GM21390 (cell line): ENCODE measurements around the gene CYB5B.

ENCODE experiments used
- ATAC-seq: cut with Tn5 transposase; IDR thresholded peaks from one replicate; pipeline ENCODE4 v1.9.1; 2021; ENCODE audit not compliant: unreplicated experiment

CYB5B gene

DNA sequence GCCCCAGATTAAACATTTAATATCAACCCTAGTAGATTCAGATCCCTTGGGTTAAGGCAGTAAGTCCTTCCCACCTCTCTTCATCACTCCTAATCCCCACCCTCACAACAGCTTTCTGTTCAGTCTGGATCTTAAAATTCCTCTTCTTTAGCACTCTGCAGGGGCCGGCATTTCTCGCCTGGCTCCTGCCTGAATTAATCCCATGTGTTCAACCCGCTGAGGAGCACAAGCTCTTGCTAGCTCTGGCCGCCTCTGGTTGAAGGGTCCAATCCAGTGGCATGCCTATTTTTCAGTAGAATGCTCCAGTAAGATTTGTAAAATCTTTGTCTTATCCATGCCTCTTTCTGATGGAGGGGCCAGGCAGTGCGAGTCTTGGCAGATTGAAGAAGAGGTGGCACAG, 59.2 kb downstream of the CYB5B start:
- ATAC-seq = no peak

DNA sequence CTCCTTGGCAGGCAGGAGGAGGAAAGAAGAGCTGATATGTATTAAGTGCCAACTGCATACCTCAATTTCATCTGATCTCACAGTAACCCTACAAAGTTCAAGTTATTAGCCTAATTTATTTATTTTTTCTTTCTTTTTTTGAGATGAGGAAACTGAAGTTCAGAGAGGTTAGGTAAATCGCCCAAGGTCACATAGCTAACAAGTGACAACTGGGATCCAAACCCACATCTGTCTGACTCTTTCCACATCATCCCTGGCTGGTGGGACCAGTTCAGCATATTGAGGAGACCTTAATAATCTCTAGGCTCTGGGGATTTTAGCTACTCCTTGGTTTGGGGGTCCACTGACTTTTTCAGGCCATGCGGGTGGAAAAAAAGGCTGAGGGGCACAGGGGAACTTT, 60.9 kb downstream of the CYB5B start:
- no peak for ATAC-seq

DNA sequence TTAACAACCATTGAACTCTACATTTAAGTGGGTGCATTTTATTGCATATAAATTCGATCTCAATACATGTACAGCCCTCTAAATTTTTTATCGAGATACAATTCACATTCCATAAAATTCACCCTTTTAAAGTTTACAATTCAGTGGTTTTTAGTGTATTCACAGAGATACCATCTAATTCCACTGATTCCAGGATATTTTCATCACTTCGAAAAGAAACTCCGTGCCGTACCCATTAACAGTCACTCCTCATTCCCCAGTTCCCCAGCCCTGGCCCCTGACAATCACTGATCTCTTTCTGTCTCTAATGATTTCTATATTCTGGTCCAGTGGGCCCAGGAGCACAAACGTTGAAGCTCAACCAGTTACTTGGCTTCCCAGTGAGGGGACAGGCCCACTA, 61.4 kb downstream of the CYB5B start:
- no peak for ATAC-seq

DNA sequence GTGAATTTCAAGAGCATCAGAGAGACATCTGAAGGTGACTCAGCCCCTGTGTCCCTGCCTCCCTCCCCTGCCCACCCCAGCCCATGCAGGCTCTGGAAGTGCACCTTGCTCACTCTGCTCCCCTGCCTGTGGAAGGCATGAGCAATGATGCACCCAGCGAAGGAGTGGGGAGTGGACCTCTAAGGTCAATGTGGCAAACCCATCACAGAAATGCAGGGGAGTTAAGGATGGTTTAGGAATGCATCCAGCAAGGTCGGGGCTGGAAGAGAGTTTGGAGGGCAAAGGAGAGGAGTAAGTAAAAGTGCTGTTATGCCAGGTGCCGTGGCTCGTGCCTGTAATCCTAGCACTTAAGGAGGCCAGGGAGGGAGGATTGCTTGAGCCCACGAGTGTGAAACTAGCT, 61.9 kb downstream of the CYB5B start:
- ATAC-seq = no peak

DNA sequence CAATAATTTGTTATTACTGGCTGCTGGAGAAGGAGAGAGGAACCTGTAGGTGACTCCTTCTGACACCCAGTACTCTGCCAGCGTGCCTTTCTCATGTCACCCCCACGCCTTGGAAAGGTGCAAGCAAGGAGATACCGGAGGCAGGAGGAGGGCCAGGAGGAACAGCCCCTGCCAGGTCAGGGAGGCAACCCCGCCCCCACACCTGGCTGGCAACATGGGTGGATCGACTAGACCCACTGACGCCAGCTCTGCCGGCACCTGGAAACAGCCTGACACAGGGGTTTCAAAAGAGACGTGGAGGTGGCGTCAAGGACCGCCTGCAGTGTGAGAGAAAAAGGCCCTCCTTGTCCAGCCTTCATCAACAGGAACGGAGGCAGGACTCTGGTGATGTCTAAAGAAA, 62.3 kb downstream of the CYB5B start:
- ATAC-seq = no peak

DNA sequence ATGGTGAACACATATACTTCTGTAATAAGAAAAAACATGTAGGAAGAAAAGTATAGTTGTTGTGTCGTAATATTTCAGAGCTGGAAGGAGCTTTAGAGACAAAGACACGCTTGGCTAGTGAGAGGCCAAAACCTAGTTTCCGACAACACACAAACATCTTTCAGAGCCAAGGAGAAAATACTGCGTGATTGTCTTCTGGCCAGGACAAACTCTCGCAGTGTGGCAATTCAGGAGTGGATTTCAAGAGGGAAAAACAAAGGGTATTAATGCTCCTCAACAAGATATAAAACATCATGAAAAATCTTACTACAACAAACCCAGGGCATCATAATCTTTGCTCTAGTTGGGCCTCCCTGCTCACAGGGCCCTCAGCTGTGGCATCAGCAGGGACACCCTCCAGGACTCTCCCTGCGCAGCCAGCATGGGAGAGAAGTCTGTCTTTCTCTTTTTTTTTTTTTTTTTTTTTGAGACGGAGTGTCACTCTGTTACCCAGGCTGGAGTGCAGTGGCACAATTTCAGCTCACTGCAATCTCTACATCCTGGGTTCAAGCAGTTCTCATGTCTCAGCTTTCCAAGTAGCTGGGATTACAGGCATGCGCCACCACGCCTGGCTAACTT, 66.4 kb downstream of the CYB5B start:
- no peak for ATAC-seq

DNA sequence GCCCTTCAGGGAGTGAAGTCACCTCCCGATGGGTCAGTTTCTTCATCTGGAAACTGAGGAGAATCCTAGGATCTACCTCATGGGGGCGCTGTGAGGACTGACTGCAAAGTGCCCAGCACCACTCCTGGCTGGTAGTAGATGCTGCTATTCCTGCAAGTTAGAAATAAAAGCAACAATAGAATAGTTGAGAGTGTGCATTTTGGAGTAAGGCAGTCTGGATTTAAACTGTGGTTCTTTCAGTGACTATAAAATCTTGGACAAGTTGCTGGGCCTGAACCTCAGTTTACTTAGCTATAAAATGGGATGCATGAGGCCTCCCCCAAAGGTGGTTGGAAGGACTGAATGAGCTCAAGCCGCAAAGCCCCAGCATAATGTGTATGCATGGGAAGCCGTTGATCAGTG, 70.6 kb downstream of the CYB5B start:
- no peak for ATAC-seq

DNA sequence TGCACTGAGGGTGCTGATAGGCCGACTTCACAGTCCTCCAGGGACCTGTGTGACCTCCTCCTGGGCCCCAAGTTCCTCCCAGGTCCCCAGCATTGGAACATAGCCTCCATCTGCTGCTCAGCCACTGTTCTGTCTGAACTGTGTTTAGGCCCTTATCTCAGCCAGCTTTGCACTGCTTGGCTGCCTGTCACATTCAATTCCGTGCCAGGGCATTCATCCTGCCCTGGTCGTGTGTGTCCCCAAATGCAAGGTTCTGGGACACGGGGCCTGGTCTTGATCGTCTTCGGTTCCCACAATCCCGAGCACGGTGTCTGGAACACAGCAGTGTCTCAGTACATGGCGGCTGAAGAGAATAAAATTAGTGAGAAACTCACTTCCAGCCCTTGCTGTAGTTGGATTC, 71.4 kb downstream of the CYB5B start:
- no peak for ATAC-seq

DNA sequence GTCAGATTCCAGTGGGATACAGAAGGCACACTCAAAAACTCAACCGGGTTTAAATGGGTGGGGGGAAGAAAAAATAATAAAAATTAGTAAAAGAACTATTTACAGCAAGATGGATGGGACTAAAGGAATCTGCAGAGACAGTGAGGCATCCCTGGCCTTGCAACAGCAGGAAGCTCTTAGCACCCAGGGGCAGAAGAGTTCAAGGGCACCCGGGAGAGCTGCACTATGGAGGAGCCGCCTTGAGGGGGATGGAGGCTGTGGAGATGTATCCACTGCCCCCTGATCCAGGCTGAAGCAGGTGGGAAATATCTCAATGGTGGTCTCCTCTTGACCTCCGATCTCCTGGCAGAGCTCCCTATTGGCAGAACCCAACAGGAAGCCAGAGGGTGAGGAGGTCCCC, 72.0 kb downstream of the CYB5B start:
- no peak for ATAC-seq

DNA sequence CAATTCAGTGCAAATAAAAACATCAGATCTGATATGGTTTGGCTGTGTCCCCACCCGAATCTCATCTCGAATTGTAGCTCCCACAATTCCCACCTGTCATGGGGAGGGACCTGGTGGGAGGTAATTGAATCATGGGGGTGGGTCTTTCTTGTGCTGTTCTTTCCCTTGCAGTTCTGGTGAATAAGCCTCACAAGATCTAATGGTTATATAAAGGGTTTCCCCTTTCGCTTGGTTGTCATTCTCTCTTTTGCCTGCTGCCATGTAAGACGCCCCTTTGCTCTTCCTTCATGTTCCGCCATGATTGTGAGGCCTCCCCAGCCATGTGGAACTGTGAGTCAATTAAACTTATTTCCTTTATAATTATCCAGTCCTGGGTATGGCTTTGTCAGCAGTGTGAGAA, 72.5 kb downstream of the CYB5B start:
- no peak for ATAC-seq

DNA sequence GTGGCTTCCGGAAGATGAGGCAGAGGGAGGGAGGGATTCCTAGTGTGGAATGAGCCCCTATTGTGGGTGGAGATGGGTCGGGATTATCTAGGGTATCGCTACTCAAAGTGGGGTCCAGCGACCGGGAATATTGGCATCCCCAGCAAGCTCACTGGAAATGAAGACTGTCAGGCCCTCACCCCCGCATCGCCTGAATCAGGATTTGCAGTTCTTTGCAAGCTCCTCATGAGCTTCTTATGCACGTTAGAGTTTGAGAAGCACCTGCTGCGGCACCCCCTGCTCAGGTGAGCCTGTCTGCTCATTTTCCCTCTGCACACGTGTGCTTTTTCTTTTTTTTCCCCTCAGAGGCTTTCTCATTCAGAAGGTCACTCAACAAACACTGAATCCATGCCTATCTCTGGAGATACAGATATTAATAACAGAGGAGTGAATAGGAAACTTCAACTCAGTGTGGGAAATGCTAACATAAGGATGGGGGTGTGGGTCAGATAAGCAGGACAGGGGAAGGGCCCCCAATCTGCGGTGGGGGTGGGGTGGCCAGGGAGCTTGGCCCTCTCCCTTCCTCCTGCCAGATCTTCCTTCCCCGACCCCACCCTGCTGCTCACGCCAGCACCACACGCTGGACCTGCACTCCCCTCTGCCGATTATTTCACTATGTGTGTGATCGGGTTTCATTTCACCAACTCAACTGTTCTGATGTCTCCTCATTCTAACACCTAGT, 73.6 kb downstream of the CYB5B start:
- no peak for ATAC-seq

DNA sequence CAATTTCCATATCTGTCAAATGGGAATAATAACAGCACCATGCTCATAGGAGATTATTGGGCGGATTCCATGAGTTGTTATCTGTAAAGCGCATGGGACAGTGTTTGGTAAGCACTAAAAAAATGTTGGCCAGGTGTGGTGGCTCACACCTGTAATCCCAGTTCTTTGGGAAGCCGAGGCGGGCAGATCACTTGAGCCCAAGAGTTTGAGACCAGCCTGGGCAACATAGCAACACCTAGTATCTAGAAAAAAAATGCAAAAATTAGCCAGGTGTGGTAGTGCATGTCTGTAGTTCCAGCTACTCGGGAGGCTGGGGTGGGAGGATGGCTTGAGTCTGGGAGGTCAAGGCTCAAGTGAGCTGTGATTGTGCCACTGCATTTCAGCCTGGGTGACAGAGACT, 74.5 kb downstream of the CYB5B start:
- ATAC-seq = no peak

DNA sequence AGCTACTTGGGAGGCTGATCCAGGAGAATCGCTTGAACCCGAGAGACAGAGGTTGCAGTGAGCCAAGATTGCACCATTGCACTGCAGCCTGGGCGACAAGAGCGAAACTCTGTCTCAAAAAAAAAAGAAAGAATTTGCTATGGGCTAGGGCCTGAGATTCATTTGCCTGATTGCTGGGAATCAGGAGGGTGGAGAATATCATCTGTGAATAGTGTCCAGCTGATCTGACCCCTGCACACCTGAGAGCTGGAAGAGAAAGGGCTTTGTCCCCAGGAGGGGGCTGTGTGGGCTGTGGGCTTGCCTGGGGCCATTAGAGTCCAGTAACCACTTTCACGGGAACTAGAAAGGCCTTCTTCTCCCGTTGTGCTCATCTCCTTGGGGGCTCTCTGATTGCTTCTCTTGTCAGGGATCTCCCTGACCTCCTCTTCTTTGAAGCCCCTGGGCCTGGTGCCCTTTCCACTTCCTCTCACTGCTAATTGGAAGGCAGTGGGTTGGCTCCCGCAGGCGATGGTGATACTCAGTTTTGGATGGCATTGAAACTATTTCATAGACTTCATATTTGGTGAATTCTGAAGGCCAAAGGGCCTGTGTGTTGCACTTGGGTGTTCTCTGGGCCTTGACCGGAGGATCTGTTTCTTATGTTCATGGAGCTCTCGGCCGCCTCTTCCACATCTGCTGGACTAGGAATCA, 75.3 kb downstream of the CYB5B start:
- ATAC-seq = no peak

DNA sequence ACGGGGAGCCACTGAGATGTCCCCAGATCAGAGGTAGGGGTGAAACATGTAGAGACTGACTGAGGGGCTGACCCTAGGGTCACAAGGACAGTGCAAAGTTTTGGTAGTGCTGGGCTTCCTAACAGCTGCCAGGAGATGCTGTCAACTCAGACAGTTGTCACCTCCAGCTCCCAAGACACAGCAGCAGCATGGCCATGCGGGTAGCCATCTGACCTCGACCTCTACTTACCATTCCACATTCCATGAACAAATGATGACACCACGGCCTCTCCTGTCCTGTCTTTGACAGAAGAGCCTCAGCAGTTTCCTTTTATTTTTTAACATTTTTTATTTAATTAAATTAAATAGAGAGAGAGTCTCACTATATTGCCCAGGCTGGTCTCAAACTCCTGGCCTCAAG, 76.1 kb downstream of the CYB5B start:
- no peak for ATAC-seq

DNA sequence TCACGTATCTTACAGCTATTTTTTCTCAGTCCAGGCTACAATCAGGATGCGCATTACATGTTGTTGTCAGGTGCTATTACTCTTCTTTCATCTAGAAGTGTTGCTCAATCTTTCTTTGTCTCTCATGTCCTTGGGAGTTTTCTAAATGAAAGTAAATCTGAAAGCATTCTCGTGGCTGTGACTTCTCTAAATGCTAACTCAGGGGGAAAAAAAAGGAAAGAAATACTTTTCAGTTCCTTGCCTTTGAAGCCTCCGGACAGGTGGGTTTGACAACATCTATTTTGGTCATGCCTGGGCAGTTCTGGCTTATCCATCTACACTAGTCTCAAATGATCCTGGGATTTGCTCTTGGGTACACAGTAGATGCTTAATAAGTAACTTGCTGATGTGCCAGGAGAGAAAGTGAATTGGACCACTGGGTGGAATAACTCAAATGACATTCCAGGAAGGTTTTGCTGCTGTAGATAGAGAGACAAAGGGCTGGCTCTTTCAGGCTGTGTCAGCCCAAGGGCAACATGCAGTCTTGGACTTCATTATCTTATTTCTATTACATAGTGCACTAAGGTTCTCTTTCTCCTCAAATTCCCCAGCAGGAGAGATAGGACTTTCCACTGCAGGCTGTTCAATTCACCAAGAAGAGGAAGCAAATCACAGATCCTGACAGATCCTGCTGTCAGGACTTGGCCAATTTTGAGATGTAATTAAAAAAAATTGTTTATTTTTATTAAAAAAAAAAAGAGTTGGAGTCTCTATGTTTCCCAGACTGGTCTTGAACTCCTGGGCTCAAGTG, 77.7 kb downstream of the CYB5B start:
- no peak for ATAC-seq

DNA sequence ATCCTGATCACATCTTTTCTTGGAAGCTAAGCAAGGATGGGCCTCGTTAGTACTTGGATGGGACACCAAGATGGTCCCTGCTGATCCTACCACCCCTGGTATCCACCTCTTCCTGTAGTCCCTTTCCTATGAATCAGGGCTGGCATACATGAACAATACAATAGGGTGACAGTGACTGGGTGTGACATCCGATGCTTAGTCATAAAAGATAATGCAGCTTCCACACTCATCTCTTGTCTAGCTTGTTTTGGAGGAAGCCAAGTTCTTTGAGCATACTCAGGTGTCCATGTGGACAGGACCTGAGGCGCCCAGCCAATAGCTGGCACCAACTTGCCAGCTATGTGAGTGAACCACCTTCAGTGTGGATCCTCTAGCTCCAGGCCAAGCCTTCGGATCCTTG, 78.8 kb downstream of the CYB5B start:
- ATAC-seq = no peak

DNA sequence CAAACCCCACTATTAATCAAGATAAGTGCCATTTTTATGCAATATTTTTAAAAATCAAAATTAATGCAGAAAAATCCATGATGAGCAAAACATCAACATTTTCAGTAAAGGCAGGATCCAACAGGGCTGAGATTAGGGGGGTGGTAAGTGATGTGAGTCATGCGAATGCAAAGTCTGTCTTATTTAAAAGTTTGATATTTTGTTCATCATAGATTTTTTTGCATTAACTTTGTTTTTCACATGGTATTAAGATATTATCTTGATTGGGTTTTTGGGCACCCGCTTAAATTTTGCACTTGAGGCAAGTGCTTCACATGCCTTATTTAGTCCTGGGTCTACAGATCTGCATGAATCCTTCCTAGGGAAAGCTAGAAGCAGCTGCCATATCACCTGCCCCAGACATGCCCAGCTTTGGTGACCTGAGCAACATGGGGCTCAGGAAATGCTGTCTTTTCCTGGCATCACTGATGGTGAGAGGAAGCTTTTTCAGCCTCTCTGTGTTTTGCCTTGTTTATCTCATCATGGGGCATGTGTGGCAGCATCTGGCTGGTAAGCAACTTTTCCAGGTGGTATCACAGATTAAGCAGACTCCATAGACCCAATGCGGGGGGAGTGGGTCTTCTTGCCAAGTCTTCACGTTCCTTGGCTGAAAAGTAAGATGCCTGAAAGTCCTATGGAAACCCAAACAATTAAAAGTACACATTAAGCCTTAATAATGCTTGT, 83.8 kb downstream of the CYB5B start:
- ATAC-seq = no peak

DNA sequence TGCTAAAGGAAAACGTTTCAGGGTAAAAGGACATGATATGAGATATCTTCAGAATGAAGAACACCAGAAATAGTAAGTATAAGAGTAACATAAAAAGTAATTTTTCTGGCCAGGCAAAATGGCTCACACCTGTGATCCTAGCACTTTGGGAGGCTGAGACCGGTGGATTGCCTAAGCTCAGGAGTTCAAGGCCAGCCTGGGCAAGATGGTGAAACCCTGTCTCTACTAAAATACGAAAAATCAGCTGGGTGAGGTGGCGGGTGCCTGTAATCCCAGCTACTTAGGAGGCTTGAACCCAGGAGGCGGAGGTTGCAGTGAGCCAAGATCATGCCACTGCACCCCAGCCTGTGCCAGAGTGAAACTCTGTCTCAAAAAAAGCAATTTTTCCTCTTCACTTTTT, 84.7 kb downstream of the CYB5B start:
- ATAC-seq = no peak

DNA sequence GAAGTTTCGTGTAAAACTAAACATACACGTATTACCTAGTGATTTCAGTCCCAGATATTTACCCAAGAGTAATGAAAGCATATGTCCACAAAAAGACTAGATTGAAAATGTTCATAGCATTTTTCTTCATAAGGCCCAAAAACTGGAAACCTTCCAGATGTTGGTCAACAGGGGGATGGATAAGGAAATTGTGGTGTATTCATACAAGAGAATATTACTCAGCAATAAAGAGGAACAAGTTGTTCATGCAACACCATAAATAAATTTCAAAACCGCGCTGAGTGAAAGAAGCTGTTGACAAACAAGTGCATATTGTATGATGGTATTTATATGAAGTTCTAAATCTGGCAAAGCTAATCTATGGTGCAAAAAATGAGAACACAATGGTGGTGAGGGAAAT, 87.2 kb downstream of the CYB5B start:
- no peak for ATAC-seq

DNA sequence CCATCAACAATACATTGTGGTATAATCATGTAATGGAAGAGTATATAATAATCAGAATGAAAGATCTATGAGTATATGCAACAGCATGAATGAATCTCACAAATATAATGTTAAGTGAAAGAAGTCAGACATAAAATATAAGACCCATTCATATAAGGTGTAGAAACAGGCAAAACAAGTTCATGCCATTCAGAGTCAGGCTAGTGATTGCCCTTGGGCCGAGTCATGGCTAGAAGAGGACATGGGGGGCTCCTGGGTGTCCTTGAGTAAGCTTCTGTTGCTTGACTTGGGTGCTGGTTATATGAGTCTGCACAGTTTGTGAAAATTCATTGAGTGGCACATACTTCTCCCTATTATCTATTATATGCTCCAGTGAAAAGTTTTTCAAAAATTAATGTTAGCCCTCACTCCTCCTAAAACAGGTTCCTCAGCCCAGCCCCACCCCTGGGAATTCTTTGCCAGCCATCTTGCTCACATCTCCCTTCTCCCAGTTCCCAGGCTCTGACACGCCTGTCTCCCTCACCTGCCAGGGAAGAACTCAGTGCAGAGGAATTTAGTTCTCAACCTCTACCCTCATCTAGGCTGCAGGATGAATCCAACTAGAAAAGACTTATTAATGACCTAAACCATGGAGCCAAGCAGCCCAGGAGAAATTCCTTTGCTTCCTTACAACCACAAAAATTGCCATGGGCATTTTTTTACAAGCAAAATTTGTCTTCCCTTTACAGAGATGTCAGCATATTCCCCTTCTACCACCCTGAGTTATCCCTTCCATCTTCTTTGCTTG, 89.0 kb downstream of the CYB5B start:
- ATAC-seq = no peak
